COLO668 (cell line): ENCODE measurements around the gene ZNF525.
"Not testable (repeated sequence)": the region's sequence is repeated elsewhere in the genome, so short reads cannot be mapped to it uniquely, and the experiment has no call there.

ENCODE experiments used
- DNase-seq: peaks from one replicate; lab custom pipeline; 2025; ENCODE audit not compliant: unreplicated experiment; lab: John Stamatoyannopoulos, UW

Gene ZNF525

GRCh38 chr19:53365134-53365898 is at the start of gene ZNF525:
Gene ZNF525 (plus strand): TSS chr19:53365705. CDS start chr19:53372282, 6,577 bp downstream.
- peak; percentile 94 for DNase-seq

- DNase-seq, result no peak
Measured at GRCh38 chr19:53328967-53329366, 36.5 kb upstream of the ZNF525 start.

- no peak for DNase-seq
Measured at GRCh38 chr19:53332484-53332883, 33.0 kb upstream of the ZNF525 start.

GRCh38 chr19:53333066-53333462 is 32.4 kb upstream of the ZNF525 start:
- DNase-seq, result peak; percentile 57

GRCh38 chr19:53333463-53334449 is 31.7 kb upstream of the ZNF525 start, which contains the start of gene ZNF845:
Gene ZNF845 (plus strand): TSS chr19:53333749. CDS start chr19:53341308, 7,559 bp downstream.
- peak; percentile 91 for DNase-seq

- not testable (repeated sequence) for DNase-seq
Measured at GRCh38 chr19:53344403-53344802, 21.1 kb upstream of the ZNF525 start.

- DNase-seq, result no peak
Measured at GRCh38 chr19:53355739-53356138, 9.8 kb upstream of the ZNF525 start.

- DNase-seq, result no peak
Measured at GRCh38 chr19:53357821-53358581, 7.5 kb upstream of the ZNF525 start.

- not testable (repeated sequence) for DNase-seq
Measured at GRCh38 chr19:53360056-53360455, 5.4 kb upstream of the ZNF525 start.

GRCh38 chr19:53365899-53366493 is 491 bp downstream of the ZNF525 start:
- peak; percentile 50 for DNase-seq

GRCh38 chr19:53372196-53372595 is 6.7 kb downstream of the ZNF525 start:
- DNase-seq, result no peak

- no peak for DNase-seq
Measured at GRCh38 chr19:53374288-53374687, 8.8 kb downstream of the ZNF525 start.

- DNase-seq, result no peak
Measured at GRCh38 chr19:53374743-53375142, 9.2 kb downstream of the ZNF525 start.

GRCh38 chr19:53381376-53381775 is 15.9 kb downstream of the ZNF525 start:
- DNase-seq, result no peak

GRCh38 chr19:53388168-53388567 is 22.7 kb downstream of the ZNF525 start:
- DNase-seq, result no peak

GRCh38 chr19:53388904-53389303 is 23.4 kb downstream of the ZNF525 start:
- DNase-seq, result no peak

GRCh38 chr19:53389571-53389970 is 24.1 kb downstream of the ZNF525 start:
- no peak for DNase-seq

- DNase-seq, result no peak
Measured at GRCh38 chr19:53389978-53390377, 24.5 kb downstream of the ZNF525 start.

- DNase-seq, result peak; percentile 32
Measured at GRCh38 chr19:53394522-53394973, 29.0 kb downstream of the ZNF525 start.
